Activated effector memory CD4-positive, alpha-beta T cell treated with Interleukin-2 at 50 U/mL for 16 hours (primary cell): ENCODE data around the gene TRAPPC5.

Experiments
- DNase-seq: peaks from one replicate; pipeline ENCODE4 v3.0.0-alpha.2; 2020

Gene TRAPPC5

GRCh38 chr19:7677669-7678311, 2.8 kb upstream of the TRAPPC5 start:
- no peak for DNase-seq

DNA sequence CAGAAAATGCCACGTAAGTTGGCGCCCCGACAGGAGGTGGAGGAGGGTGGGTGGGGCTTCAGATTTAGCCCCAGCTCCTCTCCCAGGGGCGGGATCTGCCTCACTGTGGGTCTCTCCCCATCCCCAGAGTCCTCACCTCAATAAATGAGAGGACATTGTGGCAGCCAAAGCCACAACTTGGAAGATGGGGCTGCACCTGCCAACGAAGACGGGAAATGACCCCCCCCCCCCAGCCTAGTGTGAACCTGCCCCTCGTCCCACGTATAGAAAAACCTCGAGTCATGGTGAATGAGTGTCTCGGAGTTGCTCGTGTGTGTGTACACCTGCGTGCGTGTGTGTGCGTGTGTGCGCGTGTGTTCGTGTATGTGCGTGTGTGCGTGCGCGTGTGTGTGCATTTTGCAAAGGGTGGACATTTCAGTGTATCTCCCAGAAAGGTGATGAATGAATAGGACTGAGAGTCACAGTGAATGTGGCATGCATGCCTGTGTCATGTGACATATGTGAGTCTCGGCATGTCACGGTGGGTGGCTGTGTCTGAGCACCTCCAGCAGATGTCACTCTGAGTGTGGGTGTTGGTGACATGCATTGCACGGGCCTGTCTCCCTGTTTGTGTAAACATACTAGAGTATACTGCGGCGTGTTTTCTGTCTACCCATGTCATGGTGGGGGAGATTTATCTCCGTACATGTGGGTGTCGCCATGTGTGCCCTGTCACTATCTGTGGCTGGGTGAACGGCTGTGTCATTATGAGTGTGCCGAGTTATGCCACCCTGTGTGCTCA, 1.5 kb upstream of the TRAPPC5 start:
- DNase-seq = peak; percentile 54

DNA sequence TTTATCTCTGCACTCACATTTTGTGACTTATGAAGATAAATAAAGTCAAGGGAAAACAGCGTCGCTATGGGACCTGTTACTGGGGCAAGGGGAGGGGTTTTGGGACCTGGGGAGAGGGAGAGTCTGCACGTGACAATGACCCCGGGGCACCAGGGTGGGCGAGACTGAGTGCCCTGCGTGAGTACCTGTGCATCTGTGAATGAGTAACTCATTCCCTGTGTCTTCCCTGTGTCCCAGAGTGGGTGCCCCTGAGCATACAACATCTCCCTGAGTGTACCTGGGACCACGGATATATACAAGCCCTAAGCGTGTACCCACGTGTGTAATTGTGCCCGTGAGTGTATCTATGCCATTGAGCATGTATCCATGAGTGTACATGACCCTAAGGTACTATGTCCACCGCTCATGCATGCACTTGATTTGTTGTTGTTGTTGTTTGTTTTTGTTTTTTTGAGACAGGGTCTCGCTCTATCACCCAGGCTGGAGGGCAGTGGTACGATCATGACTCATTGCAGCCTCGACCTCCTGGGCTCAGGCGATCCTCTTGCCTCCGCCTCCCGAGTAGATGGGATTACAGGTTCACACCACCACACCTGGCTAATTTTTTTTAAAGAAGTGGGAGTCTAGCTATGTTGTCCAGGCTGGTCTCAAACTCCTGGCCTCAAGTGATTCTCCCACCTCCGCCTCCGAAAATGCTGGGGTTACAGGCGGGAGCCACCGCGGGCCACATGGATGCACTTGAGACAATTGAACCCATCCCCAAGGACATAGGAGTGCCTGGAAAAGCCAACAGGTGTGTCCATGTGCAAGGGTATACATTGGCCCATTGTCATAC, 645 bp upstream of the TRAPPC5 start:
- DNase-seq = no peak

DNA sequence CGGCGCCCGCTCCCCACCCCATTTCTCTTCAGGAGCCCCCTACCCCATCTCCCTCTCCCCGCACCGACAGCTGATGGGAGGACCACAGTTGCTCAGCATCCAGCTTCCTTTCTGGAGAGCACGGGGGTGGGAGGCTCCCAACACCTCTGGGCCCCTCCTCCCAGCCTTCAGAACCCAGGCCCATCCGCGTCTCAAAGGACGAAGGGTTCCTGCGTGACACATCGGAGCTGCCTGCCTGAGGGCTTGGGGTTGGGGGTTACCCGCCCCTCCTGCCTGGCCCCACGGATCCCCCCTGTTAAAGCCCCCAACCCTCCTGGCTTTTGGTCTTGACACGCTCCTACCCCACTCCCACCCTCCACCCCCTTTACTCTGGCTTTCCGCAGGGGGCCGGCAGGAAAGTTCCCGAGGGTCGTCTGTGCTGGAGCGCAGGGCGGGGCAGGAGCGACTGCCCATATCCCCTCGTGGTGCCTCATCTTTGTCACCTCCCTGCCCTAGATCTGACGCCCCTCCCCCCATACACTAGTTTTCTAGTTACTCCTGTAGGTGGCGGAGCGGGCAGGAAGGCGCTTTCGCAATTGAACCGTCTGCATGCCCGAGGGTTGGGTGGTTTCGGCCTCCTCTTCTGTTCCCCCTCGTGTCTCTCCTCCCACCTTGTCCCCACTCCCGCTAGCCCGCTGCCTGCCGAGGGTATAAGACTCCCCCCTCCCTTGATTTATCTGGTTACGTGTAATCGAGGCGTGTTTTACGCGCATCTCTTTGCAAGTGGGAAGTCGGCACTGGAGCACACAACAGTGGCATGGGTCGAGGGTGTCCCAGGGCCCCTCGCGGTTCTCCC, 924 bp downstream of the TRAPPC5 start:
- DNase-seq = peak; percentile 68

GRCh38 chr19:7682175-7682855, 1.7 kb downstream of the TRAPPC5 start:
- DNase-seq = no peak

- DNase-seq = no peak
Observed at GRCh38 chr19:7685546-7686445, 5.2 kb downstream of the TRAPPC5 start.

GRCh38 chr19:7687177-7687576, 6.5 kb downstream of the TRAPPC5 start:
- DNase-seq = no peak

DNA sequence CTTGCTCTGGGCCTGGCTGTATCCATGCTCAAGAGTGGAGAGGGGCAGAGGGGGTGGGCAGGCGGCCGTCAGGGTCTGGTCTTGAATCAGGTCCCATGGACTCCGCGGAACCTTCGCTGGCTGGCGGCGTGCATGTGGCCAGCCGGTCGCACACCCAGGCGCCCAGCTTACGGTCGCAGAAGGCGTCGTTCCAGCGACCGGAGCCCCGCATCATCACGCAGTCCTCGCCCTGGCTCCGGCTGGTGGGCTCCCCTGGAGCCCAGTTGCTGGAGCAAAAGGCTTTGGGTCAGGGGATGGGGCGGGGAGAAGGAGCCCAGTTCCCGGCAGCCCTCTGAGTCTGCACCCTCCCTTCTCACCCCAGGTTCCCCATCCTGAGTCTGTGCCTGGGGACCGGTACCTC, 8.5 kb downstream of the TRAPPC5 start:
- no peak for DNase-seq

DNA sequence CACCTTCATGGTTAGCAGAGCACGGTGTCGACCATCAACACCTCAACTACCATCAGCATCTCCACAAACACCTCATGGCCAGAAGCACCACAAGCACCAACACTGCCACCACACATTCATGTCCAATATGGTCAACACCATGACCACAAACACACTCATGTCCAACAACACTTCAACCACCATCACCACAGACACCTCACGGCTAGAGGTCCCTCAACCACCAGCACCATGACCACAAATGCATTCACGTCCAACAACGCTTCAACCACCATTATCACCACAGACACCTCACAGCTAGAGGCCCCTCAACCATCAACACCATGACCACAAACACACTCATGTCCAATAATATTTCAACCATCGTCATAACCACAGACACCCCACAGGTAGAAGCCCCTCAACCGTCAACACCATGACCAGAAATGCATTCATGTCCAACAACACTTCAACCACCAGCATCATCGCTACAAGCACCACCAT, 10.2 kb downstream of the TRAPPC5 start:
- DNase-seq = no peak

DNA sequence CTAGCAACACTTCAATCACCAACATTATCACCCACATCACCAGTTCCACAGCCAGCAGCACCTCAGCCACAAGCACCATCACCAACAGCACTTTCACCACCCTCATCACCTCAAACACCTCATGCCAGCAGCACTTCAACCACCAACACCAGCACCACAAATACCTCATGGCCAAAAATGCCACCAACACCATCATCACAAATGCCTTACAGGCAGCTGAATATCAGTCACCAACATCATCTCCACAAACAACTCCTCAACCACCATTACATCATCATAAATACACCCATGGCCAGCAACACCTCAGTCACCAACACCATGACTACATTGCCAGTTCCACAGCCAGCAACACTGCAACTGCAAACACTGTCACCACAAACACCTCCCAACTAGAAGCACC, 10.9 kb downstream of the TRAPPC5 start:
- DNase-seq = no peak

DNA sequence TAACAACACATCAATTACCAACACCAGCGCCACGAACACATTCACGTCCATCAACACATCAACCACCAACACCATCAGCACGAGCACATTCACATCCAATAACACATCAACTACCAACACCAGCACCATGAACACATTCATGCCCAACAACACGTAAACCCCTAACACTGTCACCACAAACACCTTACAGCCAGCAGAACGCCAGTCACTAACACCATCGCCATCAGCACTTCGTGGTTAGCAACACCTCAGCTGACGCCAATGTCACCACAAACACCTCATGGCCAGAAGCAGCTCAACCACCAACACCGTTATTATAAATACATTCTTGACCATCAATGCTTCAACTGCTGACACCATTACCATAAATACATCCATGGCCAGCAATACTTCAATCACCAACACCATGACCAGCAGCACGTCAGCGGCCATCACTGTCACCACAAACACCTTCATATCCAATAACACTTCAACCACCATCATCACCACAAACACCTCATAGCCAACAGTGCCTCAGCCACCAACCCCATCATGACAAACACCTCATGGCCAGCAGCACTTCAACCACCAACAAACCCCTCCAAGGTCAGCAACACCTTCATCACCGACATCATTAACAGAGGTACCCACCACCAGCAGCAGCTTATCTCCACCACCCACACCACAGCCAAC, 11.9 kb downstream of the TRAPPC5 start:
- DNase-seq = no peak

DNA sequence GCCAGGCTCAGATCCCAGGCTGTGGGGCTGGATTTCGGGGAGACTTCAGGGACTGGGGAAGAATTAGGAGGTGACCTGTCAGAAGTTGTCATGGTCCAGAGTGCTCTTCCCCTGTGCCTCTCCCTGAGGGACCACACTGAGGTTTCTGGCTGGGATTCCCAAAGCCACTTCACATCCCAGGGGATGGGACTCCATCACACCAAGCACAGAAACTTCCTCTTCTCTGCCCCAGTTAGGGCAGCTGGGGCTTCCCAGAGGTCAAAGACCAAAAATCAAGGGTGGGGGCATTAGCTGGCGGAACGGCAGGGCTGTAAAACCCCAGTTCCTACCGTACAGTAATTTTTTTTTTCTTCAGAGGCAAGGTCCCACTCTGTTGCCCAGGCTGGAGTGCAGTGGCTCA, 13.9 kb downstream of the TRAPPC5 start:
- DNase-seq = no peak

DNA sequence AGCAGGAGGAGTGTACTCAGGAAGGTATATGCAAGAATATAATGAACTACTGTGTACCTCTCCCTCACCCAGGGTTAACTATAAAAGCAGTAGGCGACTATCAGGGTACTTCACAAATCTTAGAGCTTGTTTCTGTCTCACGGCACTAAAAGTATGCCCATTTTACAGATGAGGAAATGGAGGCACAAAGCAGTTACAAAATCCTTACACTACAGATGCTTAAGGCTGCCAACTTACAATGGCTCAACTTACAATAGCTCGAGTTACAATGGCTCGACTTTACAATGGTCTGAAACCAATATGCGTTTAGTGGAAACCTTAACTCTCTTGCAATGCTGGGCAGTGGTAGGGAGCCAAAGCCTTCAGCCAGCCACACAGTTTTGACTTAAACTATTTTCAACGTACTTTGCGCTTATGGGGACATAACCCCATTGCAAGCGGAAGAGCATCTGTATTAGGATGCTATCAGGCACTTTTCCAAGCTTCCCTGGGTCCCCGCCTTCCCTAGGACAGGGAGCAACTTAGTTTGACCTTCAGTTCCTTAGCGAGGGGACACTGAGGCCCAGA, 17.2 kb downstream of the TRAPPC5 start:
- DNase-seq = no peak

GRCh38 chr19:7698583-7698982, 17.9 kb downstream of the TRAPPC5 start:
- no peak for DNase-seq

- no peak for DNase-seq
Observed at GRCh38 chr19:7699003-7699402, 18.4 kb downstream of the TRAPPC5 start.

DNA sequence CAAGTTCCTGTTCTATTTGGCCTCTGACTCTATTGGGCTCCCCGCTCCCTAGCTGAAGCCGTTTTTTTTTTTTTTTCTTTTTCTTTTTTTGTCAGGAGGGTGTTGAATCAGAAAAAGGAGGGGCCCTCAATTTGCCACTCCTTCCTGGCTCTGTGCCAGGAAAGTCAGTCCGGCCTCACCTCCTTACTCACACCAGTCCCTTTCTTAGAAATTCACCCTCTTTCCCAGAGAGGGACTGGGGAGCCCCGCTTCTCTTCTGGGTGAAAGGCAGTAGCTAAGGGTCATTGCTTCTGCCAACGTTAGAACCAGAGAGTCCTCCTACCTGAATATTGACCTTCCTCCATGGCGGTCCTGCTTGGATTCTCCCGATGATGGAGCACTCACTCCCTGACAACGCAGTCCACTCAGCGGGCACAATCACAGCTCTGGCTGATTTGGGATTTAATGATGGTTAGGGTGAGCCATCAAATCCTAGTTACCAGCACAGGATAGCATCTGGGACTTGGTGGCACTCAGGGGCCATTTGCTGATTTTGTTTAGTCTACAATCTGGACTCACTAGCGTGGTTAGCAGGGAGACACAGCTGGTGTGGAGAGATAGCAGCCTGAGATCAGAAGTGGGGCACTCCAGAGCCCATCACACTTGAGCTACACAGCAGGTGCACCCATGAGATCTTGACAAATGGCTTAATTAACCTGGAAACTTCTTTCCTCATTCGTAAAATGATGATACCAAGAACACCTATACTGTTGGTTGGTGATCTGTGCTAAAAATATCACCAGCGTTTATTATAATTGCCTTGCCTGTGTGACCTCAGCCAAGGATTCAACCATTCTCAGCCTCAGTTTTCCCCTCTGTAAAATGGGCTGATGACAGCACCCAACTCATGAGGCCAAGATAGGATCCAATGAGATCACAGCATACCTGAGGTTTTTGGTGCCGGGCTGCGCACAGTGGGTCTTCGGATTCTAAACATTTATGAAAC, 19.1 kb downstream of the TRAPPC5 start:
- no peak for DNase-seq

GRCh38 chr19:7701049-7701653, 20.5 kb downstream of the TRAPPC5 start:
- DNase-seq = no peak
